Spleen (tissue), 11 donors: ENCODE measurements around the gene KIF26B. TPM values are rescaled to one million over a fixed set of nuclear protein-coding genes. Genes with fewer than 3 reads are reported as not detected.

Source experiments
- DNase-seq: peaks from one replicate; pipeline ENCODE4 v3.0.0-alpha.2; 2020
- H3K27ac ChIP-seq, 8 donors: fragments of 200-600 bp; sonication (generic) in 7 of 8; 1 replicate in 4 of 8; 2 replicates in 4 of 8; pipeline versions ENCODE4 v1.5.0 to v1.8.0; 2016 to 2021; ENCODE audit warnings: inconsistent platforms in 4 of 8, mild to moderate bottlenecking in 4 of 8, moderate library complexity in 1 of 8
- H3K27me3 ChIP-seq, 7 donors: fragments of 200-600 bp; sonication (generic) in 6 of 7; replicated peaks in 1 of 7; 1 replicate in 4 of 7; 2 replicates in 3 of 7; pipeline versions ENCODE4 v1.5.0 to v1.8.0; 2016 to 2021; ENCODE audit warnings: inconsistent platforms in 3 of 7, mild to moderate bottlenecking in 1 of 7
- H3K36me3 ChIP-seq, 6 donors: fragments of 200-600 bp; sonication (generic) in 5 of 6; 1 replicate in 4 of 6; 2 replicates in 2 of 6; pipeline versions ENCODE4 v1.5.0 to v1.8.0; 2016 to 2021; ENCODE audit warnings: inconsistent platforms in 2 of 6
- H3K4me1 ChIP-seq, 6 donors: fragments of 200-600 bp; sonication (generic) in 5 of 6; 1 replicate in 3 of 6; 2 replicates in 3 of 6; pipeline versions ENCODE4 v1.5.0 to v1.8.0; 2016 to 2021; ENCODE audit warnings: inconsistent platforms in 3 of 6
- H3K4me3 ChIP-seq, 8 donors: fragments of 200-600 bp; sonication (generic) in 7 of 8; 1 replicate in 4 of 8; 2 replicates in 4 of 8; pipeline versions ENCODE4 v1.5.0 to v1.8.0; 2016 to 2021; ENCODE audit warnings: inconsistent platforms in 4 of 8, mild to moderate bottlenecking in 4 of 8, moderate library complexity in 2 of 8
- H3K9me3 ChIP-seq, 8 donors: fragments of 200-600 bp; sonication (generic) in 7 of 8; 1 replicate in 4 of 8; 2 replicates in 4 of 8; pipeline versions ENCODE4 v1.5.0 to v1.8.0; 2016 to 2021; ENCODE audit warnings: inconsistent platforms in 4 of 8
- POLR2A ChIP-seq, 3 donors: fragments of 450-650 bp; IDR thresholded peaks; one replicate each; pipeline ENCODE4 v1.5.1; 2017; ENCODE audit warnings: antibody characterized with exemption in 3 of 3, mild to moderate bottlenecking in 1 of 3
- POLR2AphosphoS5 ChIP-seq, 3 donors: sonication (generic); formaldehyde crosslinking; IDR thresholded peaks; one replicate each; pipeline ENCODE4 v1.5.1; 2017; ENCODE audit warnings: antibody characterized with exemption in 3 of 3
- WGBS, 5 donors: extraction: QIAGEN DNeasy Blood & Tissue Kit in 3 of 5; methylation state at CpG; one replicate each; pipeline versions ENCODE4 v1.1.5 to v1.1.7; 2013 to 2018; 5-methylcytosine and 5-hydroxymethylcytosine counted together
- intact Hi-C: fragments of 100-400 bp; cut with DNase I; formaldehyde crosslinking; loops from one replicate; pipeline ENCODE4 v1.15.0; 2023; ENCODE audit warnings: low total_unique reads
- polyA plus RNA-seq, 3 donors: library from polyadenylated mRNA; stranded (reverse); fragments of 200-250 nt; gene quantifications; one replicate each; pipeline ENCODE4 v1.2.1, GENCODE V29; 2013
- total RNA-seq, 7 donors: library from RNA; depleted of rRNA in 3 of 7; stranded (reverse); fragments of >200 nt in 3 of 7; fragmentation: NEBNext Ultra II Directional in 4 of 7; extraction: Animal tissue kit (Norgen Biotek cat#: 25700) in 4 of 7; gene quantifications; one replicate each; pipeline versions ENCODE4 v1.1.0 to v1.2.1, GENCODE V29; 2016 to 2021
- TF ChIP-seq, protein P1 (sequence below), 11 experiments: fragments of 200-600 bp in 7 of 11; fragments of 450-650 bp in 4 of 11; sonication (generic) in 4 of 11; IDR thresholded peaks in 8 of 11; conservative IDR thresholded peaks in 3 of 11; 1 replicate in 7 of 11; 2 replicates in 4 of 11; pipeline versions ENCODE4 v1.4.0 to v1.8.0; 2016 to 2021; ENCODE audit warnings: antibody characterized with exemption in 11 of 11, inconsistent platforms in 4 of 11, mild to moderate bottlenecking in 1 of 11
- donor health status: healthy with polysubstance abuse.
- donor health status: DM: no; HTN: no; CAD: no; lungs with moderate emphysema.
- donor health status: DM: no; HTN: no; CAD: no.
- donor health status: Bipolar disorder and iron deficiency.
- donor health status: healthy.
- donor health status: DM: no; HTN: no; CAD: no.
- donor health status: DM: yes; HTN: yes; CAD: no.

Gene KIF26B
- total and polyA plus RNA-seq, 10 donors: 0.07 to 4.5 (median 0.60) TPM; not detected in 1

DNA sequence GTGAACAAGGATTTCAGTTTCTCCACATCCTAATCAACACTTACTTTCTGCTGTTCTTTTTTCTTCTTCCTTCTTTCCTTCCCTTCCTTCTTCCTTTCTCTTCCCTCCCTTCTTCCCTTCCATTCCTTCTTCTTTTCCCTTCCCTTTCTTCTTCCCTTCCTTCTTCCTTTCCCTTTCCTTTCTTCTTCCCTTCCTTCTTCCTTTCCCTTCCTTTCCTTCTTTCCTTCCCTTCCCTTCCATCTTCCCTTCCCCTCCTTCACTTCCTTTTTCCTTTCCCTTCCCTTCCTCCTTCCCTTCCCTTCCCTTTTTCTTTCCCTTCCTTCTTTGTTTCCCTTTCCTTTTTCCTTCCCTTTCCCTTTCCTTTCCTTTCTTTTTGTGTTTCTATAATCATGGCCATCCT, 115.3 kb downstream of the KIF26B start:
- no peak overlapping the region for H3K27ac ChIP-seq
- DNase-seq: no peak
- intact Hi-C loops: no loop called here
- peaks cover 0 to 22% (median 0%) of the 10 kb centered on the region in 7 donors for H3K27me3 ChIP-seq
- TF ChIP-seq POLR2A (IDR thresholded peaks at IDR 0.05) (no peak), POLR2AphosphoS5 (IDR thresholded peaks at IDR 0.05) (no peak)
- TF ChIP-seq, protein P1, sequence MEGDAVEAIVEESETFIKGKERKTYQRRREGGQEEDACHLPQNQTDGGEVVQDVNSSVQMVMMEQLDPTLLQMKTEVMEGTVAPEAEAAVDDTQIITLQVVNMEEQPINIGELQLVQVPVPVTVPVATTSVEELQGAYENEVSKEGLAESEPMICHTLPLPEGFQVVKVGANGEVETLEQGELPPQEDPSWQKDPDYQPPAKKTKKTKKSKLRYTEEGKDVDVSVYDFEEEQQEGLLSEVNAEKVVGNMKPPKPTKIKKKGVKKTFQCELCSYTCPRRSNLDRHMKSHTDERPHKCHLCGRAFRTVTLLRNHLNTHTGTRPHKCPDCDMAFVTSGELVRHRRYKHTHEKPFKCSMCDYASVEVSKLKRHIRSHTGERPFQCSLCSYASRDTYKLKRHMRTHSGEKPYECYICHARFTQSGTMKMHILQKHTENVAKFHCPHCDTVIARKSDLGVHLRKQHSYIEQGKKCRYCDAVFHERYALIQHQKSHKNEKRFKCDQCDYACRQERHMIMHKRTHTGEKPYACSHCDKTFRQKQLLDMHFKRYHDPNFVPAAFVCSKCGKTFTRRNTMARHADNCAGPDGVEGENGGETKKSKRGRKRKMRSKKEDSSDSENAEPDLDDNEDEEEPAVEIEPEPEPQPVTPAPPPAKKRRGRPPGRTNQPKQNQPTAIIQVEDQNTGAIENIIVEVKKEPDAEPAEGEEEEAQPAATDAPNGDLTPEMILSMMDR (IDR thresholded peaks at IDR 0.05 in 8 of 11, conservative IDR thresholded peaks at IDR 0.05 in 3 of 11): no peak
- no peak overlapping the region for H3K4me3 ChIP-seq
- H3K36me3 ChIP-seq: no peaks in the 10 kb centered on the region
- no peaks in the 10 kb centered on the region for H3K4me1 ChIP-seq
- peaks cover 0 to 20% (median 5%) of the 10 kb centered on the region in 8 donors for H3K9me3 ChIP-seq

DNA sequence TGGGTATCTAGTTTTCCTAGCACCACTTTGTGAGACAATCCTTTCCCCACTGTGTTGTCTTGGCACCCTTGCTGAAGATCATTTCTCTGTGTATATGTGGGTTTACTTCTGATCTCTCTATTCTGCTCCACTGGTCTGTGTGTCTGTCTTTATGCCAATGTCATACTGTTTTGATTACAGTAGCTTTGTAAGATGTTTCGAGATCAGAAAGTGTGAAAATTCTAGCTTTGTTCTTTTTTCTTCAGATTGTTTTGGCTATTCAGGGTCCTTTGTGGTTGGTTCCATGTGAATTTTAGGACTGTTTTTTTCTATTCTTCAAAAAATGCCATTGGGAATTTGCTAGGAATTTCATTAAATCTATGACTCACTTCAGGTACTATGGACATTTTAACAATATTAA, 116.2 kb downstream of the KIF26B start:
- 88 to 97% (median 92%) methylated on average over 1 of the region's 1 CpG for WGBS, 5 donors
- H3K9me3 ChIP-seq: peaks cover 0 to 20% (median 5%) of the 10 kb centered on the region in 8 donors

DNA sequence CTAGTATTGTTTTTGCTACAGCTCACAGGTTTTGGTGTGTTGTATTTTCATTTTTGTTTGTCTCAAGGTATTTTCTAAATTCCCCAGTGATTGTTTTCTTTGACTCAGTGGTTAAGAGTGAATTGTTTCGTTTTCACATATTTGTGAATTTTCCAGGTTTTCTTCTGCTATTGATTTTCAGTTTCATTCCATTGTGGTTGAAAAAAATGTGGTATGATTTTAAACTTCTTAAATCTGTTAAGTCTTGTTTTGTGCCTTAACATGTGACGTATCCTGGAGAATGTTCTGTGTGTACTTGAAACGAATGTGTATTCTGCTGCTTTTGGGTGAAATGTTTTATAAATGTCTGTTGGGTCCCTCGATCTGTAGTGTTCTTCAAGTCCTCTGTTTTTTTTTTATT, 117.9 kb downstream of the KIF26B start:
- TF ChIP-seq, protein P1 (IDR thresholded peaks at IDR 0.05 in 8 of 11, conservative IDR thresholded peaks at IDR 0.05 in 3 of 11): no peak
- no peak for TF ChIP-seq POLR2A (IDR thresholded peaks at IDR 0.05)
- TF ChIP-seq POLR2AphosphoS5 (IDR thresholded peaks at IDR 0.05): no peak
- H3K27me3 ChIP-seq: peaks cover 0 to 35% (median 0%) of the 10 kb centered on the region in 7 donors
- no peaks in the 10 kb centered on the region for H3K36me3 ChIP-seq
- no peaks in the 10 kb centered on the region for H3K4me1 ChIP-seq
- peaks cover 0 to 14% (median 5%) of the 10 kb centered on the region in 8 donors for H3K9me3 ChIP-seq
- 75 to 90% (median 84%) methylated on average over 4 of the region's 4 CpGs for WGBS, 5 donors
- no peak overlapping the region for H3K4me3 ChIP-seq
- DNase-seq: no peak
- intact Hi-C loops: no loop called here
- H3K27ac ChIP-seq: no peak overlapping the region

More for the DNA sequence above, 116.2 kb downstream of the KIF26B start:
- H3K27me3 ChIP-seq: peaks cover 0 to 23% (median 0%) of the 10 kb centered on the region in 7 donors
- DNase-seq: no peak
- no peak overlapping the region for H3K4me3 ChIP-seq
- H3K36me3 ChIP-seq: no peaks in the 10 kb centered on the region
- H3K27ac ChIP-seq: no peak overlapping the region
- intact Hi-C loops: no loop called here
- TF ChIP-seq POLR2A (IDR thresholded peaks at IDR 0.05) (no peak), POLR2AphosphoS5 (IDR thresholded peaks at IDR 0.05) (no peak)
- TF ChIP-seq, protein P1 (IDR thresholded peaks at IDR 0.05 in 8 of 11, conservative IDR thresholded peaks at IDR 0.05 in 3 of 11): no peak
- no peaks in the 10 kb centered on the region for H3K4me1 ChIP-seq

DNA sequence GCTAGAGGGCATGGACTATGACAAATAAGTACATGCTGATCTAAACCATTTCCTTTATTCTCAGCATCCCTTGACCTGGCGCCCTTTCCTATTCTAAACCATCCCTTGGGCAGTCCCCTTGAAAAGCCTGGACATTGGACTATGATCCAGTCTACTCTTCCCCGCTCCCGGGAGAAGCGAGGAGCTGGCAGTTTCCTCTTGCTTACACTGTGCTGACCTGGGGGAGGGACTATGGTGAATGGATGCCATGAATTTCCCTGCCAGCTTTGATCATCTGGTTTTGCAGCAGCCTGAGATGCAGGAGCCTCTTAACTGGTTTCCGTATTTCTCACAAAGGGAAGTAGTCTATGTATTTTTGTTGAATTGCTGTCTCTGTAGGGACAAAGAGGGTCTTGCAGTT, 121.7 kb downstream of the KIF26B start:
- 50 to 68% (median 56%) methylated on average over 5 of the region's 5 CpGs for WGBS, 5 donors

More for the DNA sequence above, 121.7 kb downstream of the KIF26B start:
- Histone ChIP-seq H3K27me3 (peaks cover 0 to 33% (median 0%) of the 10 kb centered on the region in 7 donors), H3K9me3 (peaks cover 0 to 3% (median 0%) of the 10 kb centered on the region in 8 donors), H3K36me3 (no peaks in the 10 kb centered on the region), H3K4me1 (no peaks in the 10 kb centered on the region), H3K4me3 (no peak overlapping the region), H3K27ac (no peak overlapping the region)
- DNase-seq: no peak
- no peak for TF ChIP-seq POLR2AphosphoS5 (IDR thresholded peaks at IDR 0.05)
- no peak for TF ChIP-seq POLR2A (IDR thresholded peaks at IDR 0.05)
- TF ChIP-seq, protein P1 (IDR thresholded peaks at IDR 0.05 in 8 of 11, conservative IDR thresholded peaks at IDR 0.05 in 3 of 11): no peak
- intact Hi-C loops: no loop called here
